Endothelial cell of umbilical vein (primary cell): ENCODE measurements around the gene PARD3B. TPM values are rescaled to one million over a fixed set of nuclear protein-coding genes. Genes with fewer than 3 reads are reported as not detected.

Experiments used
- BruUV-seq: library from RNA; stranded (reverse); fragments of 400-500 nt; replicated peaks from 2 replicates; lab custom pipeline; 2021; lab: Mats Ljungman, UMichigan
- CTCF ChIA-PET: fragments of 300-600, 350-600 bp; sonication (Branson Sonifier 250); formaldehyde crosslinking; loops from one replicate; lab custom pipeline; 2021; ENCODE audit warnings: antibody characterized with exemption, inconsistent platforms; lab: Charles Lee
- POLR2A ChIA-PET: fragments of 300-600, 350-600 bp; sonication (Branson Sonifier 250); formaldehyde crosslinking; loops from one replicate; lab custom pipeline; 2021; ENCODE audit warnings: antibody characterized with exemption, inconsistent platforms; lab: Charles Lee
- DNase-seq: peaks from one replicate; pipeline ENCODE4 v3.0.0-alpha.2; 2011; ENCODE audit warnings: low read depth, low spot score
- FAIRE-seq: peaks from 2 replicates; lab custom pipeline; 2011; peaks lifted over from hg19 to GRCh38; lab: Jason Lieb, UNC
- H2AFZ ChIP-seq: 2 replicates; pipeline ENCODE4 v1.6.0; 2012; ENCODE audit warnings: low read depth, low read length, control low read depth, inconsistent platforms
- H3K27ac ChIP-seq: 2 replicates; pipeline ENCODE4 v1.5.1; 2011; ENCODE audit warnings: low read depth, mild to moderate bottlenecking, control low read depth, low read length, moderate library complexity; ENCODE audit not compliant: insufficient read depth
- H3K27me3 ChIP-seq, 2 experiments: 2 replicates each; pipeline versions ENCODE4 v1.6.0 to v1.6.1; 2011; ENCODE audit warnings: low read length in 2 of 2, mixed read lengths in 1 of 2; ENCODE audit not compliant: control insufficient read depth in 2 of 2, insufficient read depth in 2 of 2
- H3K36me3 ChIP-seq, 2 experiments: 2 replicates in 1 of 2; 3 replicates in 1 of 2; pipeline ENCODE4 v1.5.1; 2011; ENCODE audit warnings: low read length in 2 of 2, mild to moderate bottlenecking in 1 of 2, moderate library complexity in 1 of 2; ENCODE audit not compliant: control insufficient read depth in 2 of 2, insufficient read depth in 2 of 2; ENCODE audit errors: extremely low read depth in 1 of 2
- H3K4me1 ChIP-seq: 3 replicates; pipeline ENCODE4 v1.5.1; 2011; ENCODE audit warnings: mild to moderate bottlenecking, low read length; ENCODE audit not compliant: control insufficient read depth, insufficient read depth; ENCODE audit errors: extremely low read depth
- H3K4me2 ChIP-seq: 2 replicates; pipeline ENCODE4 v1.6.1; 2011; ENCODE audit warnings: low read length, control low read depth, mixed read lengths; ENCODE audit not compliant: insufficient read depth
- H3K4me3 ChIP-seq, 3 experiments: fragments of 200-600 bp in 1 of 3; sonication (generic), shearing (Covaris generic) in 1 of 3; replicated peaks in 1 of 3; 2 replicates each; pipeline ENCODE4 v1.5.1; 2011 to 2016; ENCODE audit warnings: control low read depth in 3 of 3, low read length in 3 of 3, mild to moderate bottlenecking in 2 of 3, inconsistent platforms in 1 of 3, low read depth in 1 of 3, moderate library complexity in 1 of 3; ENCODE audit not compliant: insufficient read depth in 1 of 3
- H3K79me2 ChIP-seq: 2 replicates; pipeline ENCODE4 v1.6.0; 2012; ENCODE audit warnings: low read length, inconsistent platforms; ENCODE audit not compliant: control insufficient read depth, insufficient read depth
- H3K9ac ChIP-seq: replicated peaks from 2 replicates; pipeline ENCODE3; 2011; ENCODE audit warnings: low read length, control low read depth; ENCODE audit not compliant: insufficient read depth; ENCODE audit errors: extremely low read depth
- H3K9me1 ChIP-seq: replicated peaks from 3 replicates; pipeline ENCODE4 v1.6.0; 2011; ENCODE audit warnings: mild to moderate bottlenecking, low read length; ENCODE audit not compliant: control insufficient read depth, insufficient read depth; ENCODE audit errors: extremely low read depth
- H3K9me3 ChIP-seq: replicated peaks from 2 replicates; pipeline ENCODE4 v1.5.1; 2012; ENCODE audit warnings: low read length, inconsistent platforms; ENCODE audit not compliant: control insufficient read depth, insufficient read depth
- H4K20me1 ChIP-seq: replicated peaks from 2 replicates; pipeline ENCODE3; 2011; ENCODE audit warnings: mild to moderate bottlenecking, low read length; ENCODE audit not compliant: control insufficient read depth, insufficient read depth; ENCODE audit errors: extremely low read depth
- CTCF ChIP-seq, 2 donors: IDR thresholded peaks; 1 replicate in 1 of 2; 2 replicates in 1 of 2; pipeline ENCODE4 v1.5.1; 2011; ENCODE audit warnings: low read length in 2 of 2, mild to moderate bottlenecking in 2 of 2, moderate library complexity in 2 of 2, control low read depth in 1 of 2, inconsistent platforms in 1 of 2, low read depth in 1 of 2; ENCODE audit not compliant: insufficient read depth in 1 of 2; ENCODE audit errors: extremely low read depth in 1 of 2
- EZH2 ChIP-seq: IDR thresholded peaks from 2 replicates; pipeline ENCODE4 v1.6.1; 2012; ENCODE audit warnings: borderline replicate concordance, low read depth, mild to moderate bottlenecking, moderate library complexity, low read length, inconsistent platforms; ENCODE audit not compliant: severe bottlenecking
- FOS ChIP-seq: IDR thresholded peaks from 2 replicates; pipeline ENCODE4 v1.6.1; 2011; ENCODE audit warnings: mild to moderate bottlenecking, low read length, moderate library complexity, borderline replicate concordance; ENCODE audit not compliant: insufficient read depth
- GATA2 ChIP-seq: IDR thresholded peaks from 2 replicates; pipeline ENCODE4 v1.7.0; 2011; ENCODE audit warnings: low read depth, mild to moderate bottlenecking, moderate library complexity, mixed read lengths, low read length; ENCODE audit not compliant: insufficient read length, insufficient read depth
- JUN ChIP-seq: IDR thresholded peaks from 2 replicates; pipeline ENCODE4 v1.6.1; 2011; ENCODE audit warnings: borderline replicate concordance, low read depth; ENCODE audit not compliant: insufficient read length, insufficient read depth
- MAX ChIP-seq: IDR thresholded peaks from 2 replicates; pipeline ENCODE4 v1.6.1; 2011; ENCODE audit not compliant: insufficient read depth, insufficient read length
- MYC ChIP-seq: IDR thresholded peaks from one replicate; pipeline ENCODE4 v1.6.1; 2011; ENCODE audit warnings: mild to moderate bottlenecking, low read depth, low read length
- POLR2A ChIP-seq: IDR thresholded peaks from 2 replicates; pipeline ENCODE4 v1.6.1; 2012; ENCODE audit warnings: low read depth, mild to moderate bottlenecking, control low read depth, low read length
- POLR2AphosphoS5 ChIP-seq: IDR thresholded peaks from 2 replicates; pipeline ENCODE4 v1.6.1; 2012; ENCODE audit warnings: low read depth, mild to moderate bottlenecking, control low read depth, low read length, moderate library complexity; ENCODE audit not compliant: insufficient read depth
- dilution Hi-C: fragments of 300-500 bp; cut with MboI; formaldehyde crosslinking; loops from one replicate; pipeline ENCODE4 v1.15.0; 2019; ENCODE audit warnings: low sequenced_read_pairs; ENCODE audit not compliant: extremely low pct_ligation_motif_present
- intact Hi-C: fragments of 100-400 bp; cut with micrococcal nuclease; formaldehyde crosslinking; loops from one replicate; pipeline ENCODE4 v1.10.0; 2022
- polyA plus RNA-seq, 4 experiments: library from polyadenylated mRNA; depleted of rRNA in 3 of 4; stranded (reverse) in 3 of 4; unstranded in 1 of 4; fragments of >200 nt; gene quantifications; 2 replicates each; pipeline versions ENCODE4 v1.2.1 to v1.2.3, GENCODE V29; 2011 to 2012; ENCODE audit warnings: missing spikeins in 1 of 4
- total RNA-seq: library from RNA; stranded (reverse); gene quantifications from 2 replicates; pipeline ENCODE4 v1.2.3, GENCODE V29; 2021

Gene PARD3B
- total and polyA plus RNA-seq, 2 donors (not counting 3 experiments of a cell fraction or from before 2014, with no cell fraction given), result 2.2 to 30.9 TPM

GRCh38 chr2:205628422-205628821, 1083.1 kb downstream of the PARD3B start:
- Histone ChIP-seq H3K79me2 (no peaks in the 10 kb centered on the region), H3K9me1 (no peaks in the 10 kb centered on the region), H3K36me3 (no peaks in the 10 kb centered on the region), H3K4me3 (no peak overlapping the region), H2AFZ (no peak overlapping the region), H3K9me3 (no peaks in the 10 kb centered on the region), H4K20me1 (no peaks in the 10 kb centered on the region), H3K4me2 (no peak overlapping the region), H3K9ac (no peak overlapping the region), H3K27me3 (peaks cover 0 to 2% of the 10 kb centered on the region in 2 experiments), H3K27ac (no peak overlapping the region), H3K4me1 (no peaks in the 10 kb centered on the region)
- CTCF ChIA-PET, result interaction anchor here (0.9 to 1.4 kb wide), 3 partner anchors 9 to 10 kb away, joined by 3 to 4 read pairs (median 3); no protein-coding TSS in a partner anchor
- DNase-seq, result no peak
- POLR2A ChIA-PET, result no interaction called here
- dilution Hi-C loops (no loop called here), intact Hi-C loops (no loop called here)
- TF ChIP-seq MYC (no peak), JUN (no peak), GATA2 (no peak), POLR2AphosphoS5 (no peak), MAX (no peak), EZH2 (no peak), POLR2A (no peak), FOS (no peak), CTCF (IDR thresholded peaks at IDR 0.05; ENCODE audit: extremely low read depth in 1 of 2, insufficient read depth in 1 of 2, low read depth in 1 of 2, low read length in 2 of 2) (no peak)
- BruUV-seq, result no TSS peak
- FAIRE-seq, result no peak
